Body of pancreas (tissue), 4 donors: Measurements from ENCODE around the gene ATP11A. TPM values are rescaled to one million over a fixed set of nuclear protein-coding genes. Genes with fewer than 3 reads are reported as not detected.
"Not testable (repeated sequence)": the region's sequence is repeated elsewhere in the genome, so short reads cannot be mapped to it uniquely, and the experiment has no call there.

Source experiments
- ATAC-seq: fragments of 150-250 bp; one replicate; pipeline ENCODE4 v1.9.1; 2016
- DNase-seq, 4 donors: peaks; one replicate each; pipeline ENCODE4 v3.0.0-alpha.2; 2019
- H3K27ac ChIP-seq, 4 donors: fragments of 200-600 bp; sonication (generic); 1 replicate in 3 of 4; 2 replicates in 1 of 4; pipeline versions ENCODE4 v1.5.1 to v1.6.1; 2016 to 2019; ENCODE audit warnings: mild to moderate bottlenecking in 1 of 4, mixed read lengths in 1 of 4, moderate library complexity in 1 of 4
- H3K27me3 ChIP-seq, 2 donors: fragments of 200-600 bp; sonication (generic); one replicate each; pipeline ENCODE4 v1.6.0; 2016; ENCODE audit warnings: mild to moderate bottlenecking in 1 of 2
- H3K36me3 ChIP-seq, 2 donors: fragments of 200-600 bp; sonication (generic); replicated peaks in 1 of 2; 2 replicates each; pipeline ENCODE4 v1.5.1; 2016; ENCODE audit warnings: low read depth in 2 of 2; ENCODE audit not compliant: insufficient read depth in 1 of 2
- H3K4me1 ChIP-seq: fragments of 200-600 bp; sonication (generic); one replicate; pipeline ENCODE4 v1.6.0; 2016
- H3K4me3 ChIP-seq, 2 donors: fragments of 200-600 bp; sonication (generic); 1 replicate in 1 of 2; 2 replicates in 1 of 2; pipeline ENCODE4 v1.5.1; 2016 to 2019
- H3K9me3 ChIP-seq, 3 donors: fragments of 200-600 bp; sonication (generic); 1 replicate in 2 of 3; 2 replicates in 1 of 3; pipeline ENCODE4 v1.5.1; 2016
- POLR2A ChIP-seq, 3 donors: fragments of 450-650 bp; IDR thresholded peaks; one replicate each; pipeline ENCODE4 v1.6.1; 2016; ENCODE audit warnings: antibody characterized with exemption in 3 of 3, mild to moderate bottlenecking in 2 of 3
- WGBS, 2 donors: methylation state at CpG; one replicate each; pipeline ENCODE4 v1.1.5; 2017; 5-methylcytosine and 5-hydroxymethylcytosine counted together
- intact Hi-C: fragments of 100-400 bp; cut with DNase I; formaldehyde crosslinking; loops from one replicate; pipeline ENCODE4 v1.15.1; 2023
- total RNA-seq, 2 donors: library from RNA; depleted of rRNA; stranded (reverse); fragments of >200 nt; gene quantifications; one replicate each; pipeline ENCODE4 v1.1.0, GENCODE V29; 2016
- TF ChIP-seq, protein P1 (sequence below), 7 experiments: fragments of 450-650 bp in 4 of 7; fragments of 200-600 bp in 3 of 7; sonication (generic) in 3 of 7; IDR thresholded peaks; one replicate each; pipeline ENCODE4 v1.5.1; 2016 to 2019; ENCODE audit warnings: antibody characterized with exemption in 7 of 7

ATP11A gene
- total RNA-seq, 2 donors from 2014 or later: 24.1 to 33.9 TPM

DNA sequence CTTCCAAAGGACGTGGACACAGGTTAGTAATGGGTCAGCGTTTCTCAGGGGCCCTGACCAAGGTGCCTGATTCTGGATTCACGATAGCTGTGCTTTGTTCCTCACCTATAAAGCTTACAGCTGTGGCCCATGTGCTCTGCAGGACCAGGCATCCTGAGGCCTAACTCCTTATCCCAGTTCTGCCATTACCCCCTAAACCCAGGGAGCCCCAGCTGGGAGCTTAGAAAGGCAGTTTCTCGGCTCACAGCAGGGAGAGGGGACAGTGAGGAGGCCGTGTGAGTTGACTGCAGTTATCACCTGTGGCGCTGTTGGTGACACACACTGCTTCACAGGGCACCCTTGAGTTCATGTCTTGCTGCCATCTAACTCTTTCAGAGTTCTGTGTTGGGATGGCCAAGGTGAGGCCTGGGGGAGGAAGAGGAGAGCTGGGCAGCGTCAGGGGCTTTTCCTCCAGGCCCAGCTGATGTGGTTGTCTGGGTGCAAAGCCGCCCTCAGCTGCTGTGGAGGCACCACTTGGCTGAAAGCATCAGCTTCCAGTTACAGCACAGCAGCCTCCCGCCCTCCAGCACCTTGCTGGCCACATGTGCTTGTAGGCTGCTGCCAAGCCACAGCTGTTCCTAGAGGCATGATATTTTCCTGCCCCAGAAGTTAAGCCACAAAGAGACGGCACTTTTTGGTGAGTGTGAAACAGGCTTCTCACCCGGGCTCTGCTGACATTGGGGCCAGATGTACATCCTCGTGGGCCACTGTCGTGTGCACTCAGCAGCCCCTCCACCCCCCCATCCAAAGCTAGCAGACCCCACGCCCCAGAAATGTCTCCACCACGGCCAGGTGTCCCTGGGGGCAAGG, 179.6 kb downstream of the ATP11A start:
- Histone ChIP-seq H3K27me3 (no peaks in the 10 kb centered on the region), H3K27ac (no peak overlapping the region), H3K4me3 (no peak overlapping the region), H3K9me3 (no peaks in the 10 kb centered on the region), H3K36me3 (peaks cover 0 to 6% of the 10 kb centered on the region in 2 donors), H3K4me1 (no peaks in the 10 kb centered on the region)
- DNase-seq (no peak), ATAC-seq (no peak)
- intact Hi-C loops: loop anchor here (10.0 kb wide), 1 partner anchor 225 kb away; no protein-coding TSS in a partner anchor
- WGBS, 2 donors: 73 to 77% methylated on average over 9 to 15 of the region's 15 CpGs
- no peak for TF ChIP-seq POLR2A (IDR thresholded peaks at IDR 0.05)
- TF ChIP-seq, protein P1, sequence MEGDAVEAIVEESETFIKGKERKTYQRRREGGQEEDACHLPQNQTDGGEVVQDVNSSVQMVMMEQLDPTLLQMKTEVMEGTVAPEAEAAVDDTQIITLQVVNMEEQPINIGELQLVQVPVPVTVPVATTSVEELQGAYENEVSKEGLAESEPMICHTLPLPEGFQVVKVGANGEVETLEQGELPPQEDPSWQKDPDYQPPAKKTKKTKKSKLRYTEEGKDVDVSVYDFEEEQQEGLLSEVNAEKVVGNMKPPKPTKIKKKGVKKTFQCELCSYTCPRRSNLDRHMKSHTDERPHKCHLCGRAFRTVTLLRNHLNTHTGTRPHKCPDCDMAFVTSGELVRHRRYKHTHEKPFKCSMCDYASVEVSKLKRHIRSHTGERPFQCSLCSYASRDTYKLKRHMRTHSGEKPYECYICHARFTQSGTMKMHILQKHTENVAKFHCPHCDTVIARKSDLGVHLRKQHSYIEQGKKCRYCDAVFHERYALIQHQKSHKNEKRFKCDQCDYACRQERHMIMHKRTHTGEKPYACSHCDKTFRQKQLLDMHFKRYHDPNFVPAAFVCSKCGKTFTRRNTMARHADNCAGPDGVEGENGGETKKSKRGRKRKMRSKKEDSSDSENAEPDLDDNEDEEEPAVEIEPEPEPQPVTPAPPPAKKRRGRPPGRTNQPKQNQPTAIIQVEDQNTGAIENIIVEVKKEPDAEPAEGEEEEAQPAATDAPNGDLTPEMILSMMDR (IDR thresholded peaks at IDR 0.05): no peak

DNA sequence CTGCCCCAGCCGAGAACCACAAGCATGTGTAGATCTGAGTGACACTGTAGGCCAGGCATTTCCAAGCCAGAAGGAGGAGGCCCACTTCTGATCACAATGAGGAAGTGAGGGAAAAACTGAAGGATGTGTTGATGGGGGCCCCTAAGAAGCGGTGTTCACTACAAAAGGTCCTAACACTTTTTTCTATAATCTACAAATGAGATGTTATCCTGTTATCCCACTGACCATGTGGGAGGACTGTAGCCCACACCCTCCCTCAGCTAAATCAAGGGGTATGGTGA, 180.2 kb downstream of the ATP11A start:
- Histone ChIP-seq H3K27me3 (no peaks in the 10 kb centered on the region), H3K4me1 (no peaks in the 10 kb centered on the region), H3K36me3 (peaks cover 0 to 6% of the 10 kb centered on the region in 2 donors), H3K27ac (no peak overlapping the region), H3K4me3 (no peak overlapping the region), H3K9me3 (no peaks in the 10 kb centered on the region)
- intact Hi-C loops: loop anchor here (10.0 kb wide), 1 partner anchor 225 kb away; no protein-coding TSS in a partner anchor
- ATAC-seq: no peak
- no peak for DNase-seq
- TF ChIP-seq, protein P1 (IDR thresholded peaks at IDR 0.05): no peak
- no peak for TF ChIP-seq POLR2A (IDR thresholded peaks at IDR 0.05)
- WGBS, 2 donors: 83 to 87% methylated on average over 2 of the region's 2 CpGs

DNA sequence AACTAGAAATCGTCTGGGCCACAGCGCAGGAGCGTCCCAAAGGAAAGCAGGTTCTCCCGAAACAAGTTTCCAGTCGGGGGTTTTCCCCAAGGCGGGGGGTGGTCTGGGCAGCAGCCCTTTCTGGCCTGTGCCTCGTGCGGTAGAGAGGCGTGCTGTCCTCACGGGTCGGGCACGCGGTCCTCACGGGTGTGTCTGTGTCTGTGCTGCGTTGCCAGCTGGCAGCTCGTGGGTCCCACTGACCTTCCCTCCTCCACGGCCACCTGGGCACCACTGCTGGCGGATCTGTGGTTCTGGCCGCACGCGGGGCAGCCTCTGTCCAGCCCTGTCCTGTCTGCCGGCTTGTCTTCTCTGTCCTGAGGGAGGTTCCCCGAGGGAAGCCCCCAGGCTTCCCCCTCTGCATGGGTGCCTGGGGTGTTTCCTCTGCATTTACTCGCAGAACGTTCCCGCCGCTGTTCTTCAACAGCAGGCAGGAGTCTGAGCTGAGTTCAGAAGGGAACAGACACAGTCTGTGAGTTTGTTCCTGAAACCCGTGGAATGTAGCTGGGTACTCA, 181.0 kb downstream of the ATP11A start:
- TF ChIP-seq, protein P1 (IDR thresholded peaks at IDR 0.05): no peak
- TF ChIP-seq POLR2A (IDR thresholded peaks at IDR 0.05): no peak
- peaks cover 0 to 6% of the 10 kb centered on the region in 2 donors for H3K36me3 ChIP-seq
- WGBS, 2 donors: 85 to 87% methylated on average over 25 to 26 of the region's 28 CpGs
- no peaks in the 10 kb centered on the region for H3K9me3 ChIP-seq
- H3K27ac ChIP-seq: no peak overlapping the region
- H3K27me3 ChIP-seq: no peaks in the 10 kb centered on the region
- intact Hi-C loops: loop anchor here (10.0 kb wide), 1 partner anchor 226 kb away; no protein-coding TSS in a partner anchor
- DNase-seq (no peak), ATAC-seq (no peak)
- no peaks in the 10 kb centered on the region for H3K4me1 ChIP-seq
- H3K4me3 ChIP-seq: no peak overlapping the region

DNA sequence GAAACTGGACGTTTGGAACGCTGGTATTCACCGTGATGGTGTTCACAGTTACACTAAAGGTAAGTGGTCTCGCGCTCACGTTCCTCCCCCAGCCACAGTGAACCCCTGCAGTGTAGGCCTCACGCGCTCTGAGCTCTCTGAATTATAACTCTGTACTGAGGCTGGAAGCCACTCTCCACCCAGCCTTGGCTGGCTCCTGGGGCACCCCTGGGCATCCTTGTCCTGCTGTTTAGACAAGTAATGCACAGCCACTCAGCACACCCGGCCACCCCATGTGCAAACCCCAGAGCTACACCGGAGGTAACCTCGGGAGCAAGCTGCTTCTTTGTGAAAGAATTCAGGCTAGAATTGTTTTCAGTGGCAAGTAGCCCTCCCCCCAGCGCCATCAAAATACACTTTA, 181.9 kb downstream of the ATP11A start:
- Histone ChIP-seq H3K4me1 (no peaks in the 10 kb centered on the region), H3K9me3 (no peaks in the 10 kb centered on the region), H3K27me3 (no peaks in the 10 kb centered on the region), H3K4me3 (no peak overlapping the region), H3K27ac (no peak overlapping the region), H3K36me3 (peaks cover 0 to 5% of the 10 kb centered on the region in 2 donors)
- 93% methylated on average over 12 of the region's 12 CpGs for WGBS, 2 donors
- DNase-seq (no peak), ATAC-seq (no peak)
- TF ChIP-seq, protein P1 (IDR thresholded peaks at IDR 0.05): no peak
- no peak for TF ChIP-seq POLR2A (IDR thresholded peaks at IDR 0.05)
- intact Hi-C loops: loop anchor here (10.0 kb wide), 1 partner anchor 227 kb away; no protein-coding TSS in a partner anchor

DNA sequence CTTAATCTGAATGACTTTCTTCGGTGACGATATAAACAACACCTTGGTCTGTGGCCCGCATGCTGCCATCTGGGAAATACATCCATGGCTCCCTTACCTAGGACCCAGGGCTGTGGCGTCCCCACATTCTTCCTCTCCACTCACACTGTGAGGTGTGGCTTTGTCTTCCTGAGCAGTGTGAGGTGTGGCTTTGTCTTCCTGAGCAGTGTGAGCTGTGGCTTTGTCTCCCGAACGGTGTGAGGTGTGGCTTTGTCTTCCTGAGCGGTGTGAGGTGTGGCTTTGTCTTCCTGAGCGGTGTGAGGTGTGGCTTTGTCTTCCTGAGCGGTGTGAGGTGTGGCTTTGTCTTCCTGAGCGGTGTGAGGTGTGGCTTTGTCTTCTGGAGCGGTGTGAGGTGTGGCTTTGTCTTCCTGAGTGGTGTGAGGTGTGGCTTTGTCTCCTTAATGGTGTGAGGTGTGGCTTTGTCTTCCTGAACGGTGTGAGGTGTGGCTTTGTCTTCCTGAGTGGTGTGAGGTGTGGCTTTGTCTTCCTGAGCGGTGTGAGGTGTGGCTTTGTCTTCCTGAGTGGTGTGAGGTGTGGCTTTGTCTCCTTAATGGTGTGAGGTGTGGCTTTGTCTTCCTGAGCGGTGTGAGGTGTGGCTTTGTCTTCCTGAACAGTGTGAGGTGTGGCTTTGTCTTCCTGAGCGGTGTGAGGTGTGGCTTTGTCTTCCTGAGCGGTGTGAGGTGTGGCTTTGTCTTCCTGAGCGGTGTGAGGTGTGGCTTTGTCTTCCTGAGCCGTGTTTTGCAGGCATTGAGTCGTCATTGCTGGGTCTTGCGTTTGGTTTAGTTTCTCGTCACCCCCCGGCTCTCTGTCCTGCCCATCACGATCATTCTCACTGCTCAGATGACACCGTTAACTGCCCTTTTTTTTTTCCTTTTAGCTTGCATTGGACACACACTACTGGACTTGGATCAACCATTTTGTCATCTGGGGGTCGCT, 183.1 kb downstream of the ATP11A start:
- not testable (repeated sequence) for H3K36me3 ChIP-seq, H3K27me3 ChIP-seq, H3K4me3 ChIP-seq, ATAC-seq, H3K9me3 ChIP-seq, H3K27ac ChIP-seq, DNase-seq, H3K4me1 ChIP-seq
- intact Hi-C loops: loop anchor here (10.0 kb wide), 1 partner anchor 228 kb away; no protein-coding TSS in a partner anchor
- WGBS, 2 donors: 54 to 68% methylated on average over 23 to 25 of the region's 25 CpGs
